GM19025 (cell line): ENCODE data around the gene FAM171A1.
"Not testable (repeated sequence)": the region's sequence is repeated elsewhere in the genome, so short reads cannot be mapped to it uniquely, and the experiment has no call there.

Experiments used
- ATAC-seq: cut with Tn5 transposase; IDR thresholded peaks from one replicate; pipeline ENCODE4 v1.9.1; 2021; ENCODE audit warnings: mild to moderate bottlenecking, low read depth, moderate library complexity; ENCODE audit not compliant: unreplicated experiment

Gene FAM171A1

GRCh38 chr10:15346440-15347141 is 24.5 kb downstream of the FAM171A1 start:
- no peak for ATAC-seq

GRCh38 chr10:15345450-15345849 is 25.6 kb downstream of the FAM171A1 start:
- ATAC-seq, result no peak

GRCh38 chr10:15344876-15345285 is 26.2 kb downstream of the FAM171A1 start:
- ATAC-seq, result no peak

- ATAC-seq, result no peak
These were observed 26.7 kb downstream of the FAM171A1 start for GRCh38 chr10:15344256-15344875.

- ATAC-seq, result no peak
These were observed 28.1 kb downstream of the FAM171A1 start for GRCh38 chr10:15342970-15343369.

- ATAC-seq, result no peak
These were observed 29.5 kb downstream of the FAM171A1 start for GRCh38 chr10:15341502-15342128.

- no peak for ATAC-seq
These were observed 31.2 kb downstream of the FAM171A1 start for GRCh38 chr10:15339892-15340291.

GRCh38 chr10:15337441-15337923 is 33.6 kb downstream of the FAM171A1 start:
- ATAC-seq, result not testable (repeated sequence)

GRCh38 chr10:15336211-15336610 is 34.9 kb downstream of the FAM171A1 start:
- no peak for ATAC-seq

GRCh38 chr10:15335508-15335907 is 35.6 kb downstream of the FAM171A1 start:
- no peak for ATAC-seq

GRCh38 chr10:15334650-15335323 is 36.3 kb downstream of the FAM171A1 start:
- ATAC-seq, result no peak

GRCh38 chr10:15333909-15334649 is 37.0 kb downstream of the FAM171A1 start:
- ATAC-seq, result no peak

GRCh38 chr10:15333181-15333580 is 37.9 kb downstream of the FAM171A1 start:
- not testable (repeated sequence) for ATAC-seq

- ATAC-seq, result no peak
These were observed 39.6 kb downstream of the FAM171A1 start for GRCh38 chr10:15331461-15331860.

- no peak for ATAC-seq
These were observed 41.7 kb downstream of the FAM171A1 start for GRCh38 chr10:15329437-15329836.

GRCh38 chr10:15325944-15326284 is 45.2 kb downstream of the FAM171A1 start:
- no peak for ATAC-seq

GRCh38 chr10:15325243-15325943 is 45.7 kb downstream of the FAM171A1 start:
- no peak for ATAC-seq

GRCh38 chr10:15324611-15325010 is 46.5 kb downstream of the FAM171A1 start:
- ATAC-seq, result no peak

GRCh38 chr10:15324113-15324512 is 47.0 kb downstream of the FAM171A1 start:
- no peak for ATAC-seq

- no peak for ATAC-seq
These were observed 48.7 kb downstream of the FAM171A1 start for GRCh38 chr10:15322356-15322755.
